Left colon (tissue), 2 donors: ENCODE data around the gene PPIE. TPM values are rescaled to one million over a fixed set of nuclear protein-coding genes. Genes with fewer than 3 reads are reported as not detected.
"Not testable (repeated sequence)": the region's sequence is repeated elsewhere in the genome, so short reads cannot be mapped to it uniquely, and the experiment has no call there.

Experiments used
- ATAC-seq: fragments of 200-7000 bp; cut with Tn5 transposase; one replicate; pipeline ENCODE4 v1.9.1; 2020; ENCODE audit warnings: mild to moderate bottlenecking, moderate library complexity
- DNase-seq, 2 donors: peaks; one replicate each; pipeline ENCODE4 v3.0.0-alpha.2; 2020
- intact Hi-C, 2 donors: fragments of 100-400 bp; cut with DNase I in 1 of 2; cut with micrococcal nuclease in 1 of 2; formaldehyde crosslinking; loops; one replicate each; pipeline versions ENCODE4 v1.11.2 to v1.14.0; 2022; cut with DNase I, micrococcal nuclease
- total RNA-seq, 2 donors: library from RNA; stranded (reverse); fragmentation: NEBNext Ultra II Directional; extraction: Animal tissue kit (Norgen Biotek cat#: 25700); gene quantifications; one replicate each; pipeline ENCODE4 v1.2.1, GENCODE V29; 2021
- donor health status: DM: no; HTN: no; CAD: no.
- donor health status: DM: yes; HTN: yes; CAD: no.

The PPIE gene
- total RNA-seq, 2 donors from 2014 or later = 33.5 to 38.4 TPM

DNA sequence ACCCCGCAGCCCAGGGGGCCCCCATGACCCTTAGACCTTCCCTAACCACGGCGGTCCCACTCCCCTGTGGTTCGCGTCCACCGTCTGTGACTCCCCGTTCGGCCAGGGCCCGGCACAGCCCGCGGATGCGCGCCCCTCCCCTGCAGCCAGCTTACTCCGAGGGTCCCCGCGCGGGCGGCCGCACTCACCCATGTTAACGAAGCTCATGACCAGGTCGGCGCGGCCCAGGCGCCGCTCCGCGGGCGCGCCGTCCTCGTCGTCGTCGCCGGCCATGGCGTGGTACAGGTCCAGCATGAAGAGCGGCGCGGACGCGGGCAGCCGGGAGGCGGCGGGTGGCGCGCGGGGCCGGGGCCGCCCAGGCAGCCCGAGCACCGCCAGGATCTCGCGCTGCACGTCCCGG is 49.3 kb downstream of the PPIE start:
- peak; percentile 11 for ATAC-seq

DNA sequence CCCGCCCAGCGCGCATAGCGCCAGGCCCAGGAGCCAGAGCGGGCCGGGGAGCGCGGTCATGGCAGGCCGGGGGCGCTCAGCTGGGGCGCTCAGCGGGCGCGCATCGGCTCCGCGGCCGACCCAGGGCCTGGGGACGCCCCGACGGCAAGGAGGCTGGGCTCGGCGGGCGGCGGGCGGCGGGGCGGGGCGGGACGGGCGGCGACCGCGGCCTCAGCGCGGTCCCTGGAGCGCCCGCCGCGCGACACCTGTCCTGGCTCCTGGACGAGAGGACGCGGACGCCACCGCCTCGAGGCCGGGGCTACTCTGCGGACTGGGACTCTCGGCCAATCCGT is 49.7 kb downstream of the PPIE start:
- ATAC-seq = peak; percentile 45
- intact Hi-C loops = no loop called here
- DNase-seq = no peak

More for the DNA sequence above, 49.3 kb downstream of the PPIE start:
- intact Hi-C loops = not testable (repeated sequence)
- DNase-seq = peak in 1 of 2 donors; percentile 22

DNA sequence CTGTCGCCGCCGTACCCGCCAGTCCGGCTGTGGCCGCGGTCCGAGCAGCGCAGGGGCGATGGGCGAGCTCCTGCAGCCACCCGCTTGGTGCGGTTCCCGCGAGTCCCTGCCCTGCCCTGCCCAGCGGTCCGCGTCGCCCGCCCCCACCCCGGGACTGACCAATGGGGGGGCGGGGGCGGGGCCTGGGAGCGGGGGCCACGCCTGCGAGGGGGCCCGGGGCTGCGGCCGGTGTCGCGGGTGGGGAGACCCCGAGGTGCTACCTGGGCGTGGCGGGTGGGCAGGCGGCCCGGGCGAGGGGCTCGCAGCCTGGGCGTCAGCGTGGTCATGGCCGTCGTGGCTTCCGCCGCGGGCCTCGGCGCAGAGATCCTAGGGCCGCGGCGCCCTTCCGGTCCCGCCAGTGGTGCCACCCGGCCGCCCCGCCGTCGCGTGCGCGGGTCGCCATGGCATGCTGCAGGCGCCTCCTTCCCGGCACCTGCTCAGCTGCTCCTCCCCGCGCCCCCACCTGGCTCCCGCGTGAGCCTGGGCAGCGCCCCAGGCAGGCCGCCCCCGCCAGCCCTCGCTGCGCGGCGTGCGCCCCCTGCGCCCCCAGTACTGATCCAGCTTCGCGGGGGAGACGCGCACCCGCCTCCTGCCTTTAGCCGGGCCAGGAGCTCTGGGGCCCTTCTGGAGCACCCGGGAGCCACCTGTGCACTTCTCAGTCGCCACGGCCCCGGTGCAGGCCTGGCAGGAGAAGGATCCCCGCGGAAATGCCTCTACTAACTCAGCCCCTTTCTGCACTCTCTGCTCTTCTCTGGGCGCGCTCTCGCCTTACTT is 50.3 kb downstream of the PPIE start, which contains the start of gene BMP8B:
BMP8B (minus strand) TSS at position 108 of the 813 bp plus-strand sequence. CDS start 380 bp downstream, outside the sequence.
- intact Hi-C loops = no loop called here
- ATAC-seq (peak; percentile 88), DNase-seq (peak; percentile 77 to 80)

DNA sequence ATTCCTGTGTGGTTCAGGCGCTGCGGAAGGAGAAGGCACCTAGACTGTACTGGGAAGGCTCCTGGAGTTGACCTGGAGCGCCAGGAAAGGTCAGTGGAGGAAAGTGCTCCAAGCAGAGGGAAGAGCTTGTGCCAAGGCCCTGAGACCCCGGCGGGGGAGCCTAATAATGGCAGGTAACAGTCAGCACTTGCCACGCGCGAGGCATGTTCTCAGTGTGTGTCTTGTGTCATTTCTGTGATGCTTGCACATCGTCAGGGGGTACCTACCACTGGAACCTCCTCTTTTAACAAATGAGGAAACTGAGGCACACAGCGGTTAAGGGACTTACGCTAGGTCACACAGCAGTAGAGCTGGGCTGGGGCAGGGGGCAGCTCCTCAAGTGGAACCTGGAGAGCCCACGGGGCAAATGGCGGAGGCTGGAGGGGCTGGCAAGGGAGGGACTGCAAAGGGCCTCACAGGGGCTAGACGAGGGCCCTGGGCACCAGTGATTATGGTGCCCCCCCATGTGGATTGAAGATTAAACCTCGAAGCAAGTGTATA is 51.0 kb downstream of the PPIE start:
- intact Hi-C loops = no loop called here
- ATAC-seq = no peak

DNA sequence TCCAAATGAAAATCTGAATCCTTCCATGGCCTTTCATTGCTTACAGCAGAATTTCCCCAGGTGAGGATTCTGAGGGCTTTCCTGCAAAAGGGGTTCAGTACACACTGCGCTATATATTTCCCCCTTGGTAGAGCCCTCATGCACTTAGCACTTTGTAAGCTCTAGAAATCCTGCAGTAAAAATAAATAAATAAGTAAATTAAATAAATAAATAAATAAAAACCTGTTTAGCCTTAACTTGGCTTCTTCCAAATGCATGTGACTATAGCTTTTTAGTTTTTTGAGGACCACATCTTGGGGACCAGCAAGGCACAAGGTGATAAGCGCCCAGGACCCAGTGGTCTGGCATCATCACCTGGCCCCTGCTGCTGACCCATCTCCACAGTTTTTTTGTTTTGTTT is 53.2 kb downstream of the PPIE start:
- intact Hi-C loops = no loop called here
- ATAC-seq = no peak
- DNase-seq = no peak

More for the DNA sequence above, 51.0 kb downstream of the PPIE start:
- no peak for DNase-seq

DNA sequence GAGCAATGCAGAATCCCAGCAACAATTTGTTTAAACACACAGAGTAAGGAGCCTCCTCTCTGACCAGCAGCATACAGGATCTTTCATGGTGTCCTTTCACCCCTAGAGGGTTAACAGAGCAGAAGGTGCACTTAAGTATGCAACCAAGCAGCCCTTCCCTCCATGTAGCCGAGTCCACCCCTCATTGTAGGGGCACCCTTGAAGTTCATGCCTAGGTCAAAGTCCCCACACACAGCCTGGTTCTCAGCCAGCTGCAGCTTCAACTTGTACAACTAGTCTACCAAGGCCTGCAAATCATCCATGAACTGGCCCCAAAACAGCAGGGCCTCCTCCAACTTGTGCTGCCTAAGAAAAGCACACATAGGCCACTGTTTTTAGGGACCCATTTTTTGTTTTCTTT is 57.0 kb downstream of the PPIE start:
- DNase-seq (no peak), ATAC-seq (no peak)
- intact Hi-C loops = no loop called here

DNA sequence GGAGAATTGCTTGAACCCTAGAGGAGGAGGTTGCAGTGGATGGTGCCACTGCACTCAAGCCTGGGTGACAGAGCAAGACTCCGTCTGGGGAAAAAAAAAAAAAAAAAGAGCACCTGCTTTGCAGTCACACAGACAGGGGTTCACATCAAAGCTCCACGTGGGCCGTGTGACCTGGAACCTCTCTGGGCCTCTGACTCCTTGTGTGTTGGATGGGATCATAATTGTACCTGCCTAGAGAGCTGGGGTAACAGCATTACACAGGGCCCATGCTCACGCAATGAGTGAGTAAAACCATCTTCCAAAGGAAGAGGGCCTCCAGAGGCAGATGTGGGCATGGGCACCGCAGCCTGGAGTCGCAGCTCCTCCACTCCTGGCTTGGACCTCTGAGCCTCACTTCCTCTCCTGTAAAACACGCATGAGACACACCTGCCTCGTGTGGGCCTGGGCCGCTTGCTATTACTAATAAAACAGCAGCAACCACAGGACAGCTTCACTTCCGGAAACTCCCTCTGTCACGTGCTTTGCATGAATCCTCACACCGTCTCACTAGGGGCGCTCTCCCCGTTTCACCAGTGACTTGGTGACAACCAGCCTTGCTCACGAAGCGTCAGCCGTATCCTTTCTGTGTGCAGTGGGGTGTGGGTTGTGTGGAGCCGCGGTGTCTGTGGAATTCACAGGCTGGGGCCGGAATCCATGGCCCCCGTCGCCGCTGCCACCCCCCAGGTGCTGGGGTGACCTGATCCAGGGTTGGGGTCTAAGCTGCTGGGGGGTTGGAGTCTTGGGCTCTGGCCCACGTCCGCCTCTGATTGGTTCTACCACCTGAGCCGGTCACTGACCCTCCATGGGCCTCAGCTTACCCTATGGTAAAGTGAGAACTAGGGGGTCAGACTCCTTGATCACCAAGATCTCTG is 60.4 kb downstream of the PPIE start:
- intact Hi-C loops = not testable (repeated sequence)
- peak; percentile 90 to 92 for DNase-seq
- ATAC-seq = peak; percentile 91

DNA sequence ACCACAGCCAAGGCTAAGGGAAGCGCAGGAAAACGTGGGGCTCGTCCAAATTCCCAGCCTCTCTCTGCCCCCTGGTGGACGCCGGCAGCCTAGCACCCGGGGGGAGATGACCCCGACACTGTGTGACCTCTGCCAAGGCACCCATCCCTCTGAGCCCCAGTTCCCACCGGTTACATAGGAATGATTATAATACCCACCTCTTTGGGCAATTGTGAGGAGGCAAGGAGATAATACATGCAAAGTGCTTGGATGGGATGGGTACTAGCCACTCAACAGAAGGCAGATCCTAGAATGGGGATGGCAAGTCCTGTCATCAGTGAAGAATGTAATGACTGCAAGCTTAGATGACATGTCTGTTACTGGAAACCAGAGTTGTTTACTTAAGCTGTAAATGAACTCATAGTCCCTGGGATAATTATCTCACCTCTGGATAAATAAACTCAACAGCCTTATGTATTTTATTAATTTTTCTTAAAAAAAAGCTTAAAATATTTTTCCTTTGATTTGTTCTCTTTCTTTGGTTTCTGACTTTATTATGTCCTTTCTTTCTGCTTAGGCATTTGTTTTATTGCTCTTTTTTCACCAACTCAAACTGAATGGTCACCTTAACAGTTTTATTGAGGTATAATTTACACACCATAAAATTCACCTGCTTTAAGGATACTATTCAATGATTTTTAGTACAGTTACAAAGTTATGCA is 61.2 kb downstream of the PPIE start:
- intact Hi-C loops = no loop called here
- ATAC-seq (peak; percentile 79), DNase-seq (peak; percentile 63 to 78)

DNA sequence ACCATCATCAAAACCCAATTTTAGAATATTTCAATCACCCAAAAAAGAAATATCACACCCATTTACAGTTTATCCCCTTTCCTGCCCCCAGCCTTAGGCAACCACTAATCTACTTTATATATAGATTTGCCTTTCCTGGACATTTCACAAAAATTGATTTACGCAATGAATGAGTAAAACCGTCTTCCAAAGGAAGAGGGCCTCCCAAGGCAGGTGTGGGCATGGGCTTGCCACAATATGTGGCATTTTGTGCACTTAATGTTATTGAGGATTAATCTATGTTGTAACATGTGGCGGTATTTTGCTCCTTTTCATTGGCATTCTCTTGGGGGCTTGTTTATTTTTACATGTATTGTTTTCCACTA is 61.8 kb downstream of the PPIE start:
- no peak for DNase-seq
- intact Hi-C loops = no loop called here
- no peak for ATAC-seq

DNA sequence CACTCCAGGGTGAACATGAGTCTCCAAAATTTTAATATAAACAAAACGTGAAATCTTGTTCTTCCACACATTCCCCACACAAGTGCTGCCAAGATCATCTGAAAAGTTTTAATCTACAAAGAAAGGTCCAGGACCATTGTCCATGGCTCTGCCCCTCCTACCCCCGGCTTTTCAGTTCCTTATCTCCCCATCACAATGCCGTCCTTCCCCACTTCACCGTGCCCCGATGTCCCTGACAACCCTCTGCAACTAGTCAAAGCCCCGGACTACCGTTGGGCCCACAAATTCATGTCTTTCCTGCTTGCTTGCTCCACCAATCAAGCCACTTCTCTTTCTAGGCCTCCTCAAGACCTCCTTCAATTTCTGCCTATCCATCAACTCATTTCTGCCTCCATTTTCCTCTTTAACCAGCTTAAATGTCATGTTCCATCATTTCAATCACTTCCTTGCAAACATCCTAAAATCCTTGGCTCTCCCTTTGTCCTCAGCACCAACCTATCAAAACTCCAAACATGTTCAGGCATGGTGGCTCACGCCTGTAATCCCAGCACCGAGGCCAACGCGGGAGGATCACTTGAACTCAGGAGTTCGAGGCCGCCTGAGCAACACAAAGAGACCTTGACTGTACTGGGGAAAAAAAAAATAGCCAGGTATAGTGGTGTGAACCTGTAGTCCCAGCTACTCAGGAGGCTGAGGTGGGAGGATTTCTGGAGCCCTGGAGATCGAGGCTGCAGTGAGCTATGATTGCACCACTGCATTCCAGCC is 64.0 kb downstream of the PPIE start:
- ATAC-seq (no peak), DNase-seq (no peak)
- intact Hi-C loops = no loop called here

DNA sequence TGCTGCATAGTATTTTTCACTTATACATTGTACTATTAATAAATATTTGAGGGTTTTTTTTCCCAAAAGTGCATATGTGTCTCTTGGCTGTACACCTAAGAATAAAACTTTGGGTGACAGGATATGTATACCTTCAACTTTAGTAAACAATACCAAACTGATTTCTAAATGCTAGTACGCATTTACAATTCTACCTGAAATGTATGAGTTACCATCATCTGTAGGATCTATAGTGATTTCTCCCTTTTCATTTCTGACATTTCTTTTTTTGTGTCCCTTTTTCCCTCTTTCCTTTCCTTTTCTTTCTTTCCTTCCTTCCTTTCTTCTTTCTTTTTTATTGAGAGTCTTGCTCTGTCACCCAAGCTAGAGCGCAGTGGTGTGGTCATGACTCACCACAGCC is 66.7 kb downstream of the PPIE start:
- no peak for DNase-seq
- no peak for ATAC-seq
- intact Hi-C loops = no loop called here

DNA sequence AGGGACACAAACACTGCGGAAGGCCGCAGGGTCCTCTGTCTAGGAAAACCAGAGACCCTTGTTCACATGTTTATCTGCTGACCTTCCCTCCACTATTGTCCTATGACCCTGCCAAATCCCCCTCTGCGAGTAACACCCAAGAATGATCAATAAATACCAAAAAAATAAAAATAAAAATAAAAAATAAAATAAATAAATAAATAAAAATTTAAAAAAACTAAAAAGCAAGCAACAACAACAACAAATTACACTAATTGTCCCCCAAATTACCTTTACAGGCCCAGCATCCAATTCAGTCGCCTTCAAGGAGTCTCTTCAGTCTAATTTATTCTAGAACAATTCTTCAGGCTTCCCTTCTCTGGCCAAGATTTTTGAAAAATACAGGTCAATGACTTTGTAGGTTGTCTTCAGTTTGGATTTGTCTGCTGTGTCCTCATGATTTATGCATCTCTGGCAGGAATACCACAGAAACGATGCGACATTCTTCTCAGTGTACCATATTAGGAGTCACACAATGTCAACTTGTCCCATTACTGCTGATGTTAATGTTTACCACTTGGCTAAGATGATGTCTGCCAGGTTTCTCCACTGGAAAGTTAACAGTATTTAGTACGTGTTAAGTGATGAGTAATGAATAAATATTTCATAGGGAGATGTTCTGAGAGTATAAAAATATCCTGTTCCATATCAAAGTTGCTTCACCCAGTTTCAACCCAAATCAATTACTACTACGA is 70.3 kb downstream of the PPIE start:
- intact Hi-C loops = no loop called here
- ATAC-seq (no peak), DNase-seq (no peak)

DNA sequence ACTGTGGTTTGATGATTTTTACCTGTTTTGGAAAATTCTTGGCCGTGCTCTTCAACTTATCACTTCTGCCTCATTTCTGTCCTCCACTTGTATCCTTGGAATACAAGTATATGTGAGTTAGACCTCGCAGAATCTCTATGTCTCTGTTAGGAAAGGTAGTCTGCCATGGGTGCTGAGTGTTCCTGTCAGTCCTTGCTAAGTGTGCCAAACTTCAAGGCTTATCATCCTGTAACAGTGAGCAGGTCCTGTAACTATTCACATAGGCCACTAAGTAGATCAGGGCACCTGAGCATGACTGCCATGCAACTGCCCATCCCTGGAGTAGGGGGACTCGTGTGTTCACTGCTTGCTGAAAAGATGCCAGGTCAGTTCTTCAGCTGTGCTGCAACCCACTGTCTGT is 74.2 kb downstream of the PPIE start:
- intact Hi-C loops = loop anchor here (10.0 kb wide), 2 partner anchors 82 to 142 kb away; partner anchors contain the start of gene MFSD2A (in 1 of the 2)
- DNase-seq (no peak), ATAC-seq (no peak)

Other genes with a start within 250 kb of the PPIE start
- 1 to 10 TPM; 4.4 to 6.8 TPM for gene BMP8A, start 247.2 kb upstream of the PPIE start, total RNA-seq
- 100 to 1,000 TPM; 127 to 131 TPM for gene PABPC4, start 162.1 kb upstream of the PPIE start, total RNA-seq
- 1 to 10 TPM; 1.3 to 1.9 TPM for gene HEYL, start 99.2 kb upstream of the PPIE start, total RNA-seq
- not detected for gene NT5C1A, start 66.8 kb upstream of the PPIE start, total RNA-seq
- gene HPCAL4, start 47.4 kb upstream of the PPIE start, total RNA-seq = under 1 TPM in 1 of 2 donors, not detected in 1; 0.06 TPM
- gene OXCT2, start 32.5 kb downstream of the PPIE start, total RNA-seq = 1 to 10 TPM; 1.4 to 3.0 TPM
- 10 to 100 TPM; 11.1 to 20.2 TPM for gene BMP8B, start 50.0 kb downstream of the PPIE start, total RNA-seq
- 10 to 100 TPM; 12.1 to 17.0 TPM for gene TRIT1, start 144.6 kb downstream of the PPIE start, total RNA-seq
- 10 to 100 TPM; 13.7 to 15.4 TPM for gene MYCL, start 163.0 kb downstream of the PPIE start, total RNA-seq
- gene MFSD2A, start 216.3 kb downstream of the PPIE start, total RNA-seq = 10 to 100 TPM; 27.9 to 35.7 TPM